NCI-H1105 (cell line): Measurements from ENCODE around the gene TTC32.

Experiments used
- DNase-seq: peaks from one replicate; lab custom pipeline; 2025; lab: John Stamatoyannopoulos, UW

TTC32 gene

DNA sequence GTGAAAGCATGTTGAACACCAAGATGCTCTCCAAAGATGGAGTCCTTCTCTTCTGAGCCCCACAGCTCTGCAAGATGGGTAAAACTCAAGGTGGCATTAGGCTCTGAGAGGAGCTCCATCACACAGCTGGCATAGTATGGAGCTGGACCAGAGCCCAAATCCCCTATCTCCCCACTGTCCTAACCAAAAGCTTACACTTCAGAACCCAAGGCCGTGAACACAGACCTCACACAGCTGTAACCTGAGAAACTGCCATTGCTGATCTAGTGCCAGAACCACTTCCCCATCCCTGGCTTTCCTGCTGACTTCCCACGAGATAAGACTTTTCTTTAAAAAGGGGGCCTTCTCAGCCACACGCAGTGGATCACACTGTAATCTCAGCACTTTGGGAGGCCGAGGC, 25.0 kb downstream of the TTC32 start:
- DNase-seq = no peak

DNA sequence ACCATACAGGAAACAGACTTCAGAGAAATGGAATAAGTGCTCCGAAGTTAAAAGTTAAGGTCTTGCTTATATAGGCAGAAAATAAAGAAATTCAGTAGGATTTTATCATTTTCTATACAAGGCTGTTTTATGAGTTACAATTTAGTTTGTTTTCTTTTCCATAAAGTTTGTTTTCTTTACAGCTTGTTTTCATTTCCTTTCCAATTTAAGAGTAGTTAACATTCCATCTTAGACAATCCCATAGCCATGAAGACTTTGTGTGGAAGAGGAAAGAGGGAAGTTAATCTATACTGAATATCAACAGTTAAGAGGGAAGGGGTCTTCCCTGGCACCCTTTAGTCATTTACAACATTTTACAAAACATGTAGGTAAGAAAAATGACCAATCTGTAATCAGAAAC, 26.5 kb downstream of the TTC32 start:
- no peak for DNase-seq

DNA sequence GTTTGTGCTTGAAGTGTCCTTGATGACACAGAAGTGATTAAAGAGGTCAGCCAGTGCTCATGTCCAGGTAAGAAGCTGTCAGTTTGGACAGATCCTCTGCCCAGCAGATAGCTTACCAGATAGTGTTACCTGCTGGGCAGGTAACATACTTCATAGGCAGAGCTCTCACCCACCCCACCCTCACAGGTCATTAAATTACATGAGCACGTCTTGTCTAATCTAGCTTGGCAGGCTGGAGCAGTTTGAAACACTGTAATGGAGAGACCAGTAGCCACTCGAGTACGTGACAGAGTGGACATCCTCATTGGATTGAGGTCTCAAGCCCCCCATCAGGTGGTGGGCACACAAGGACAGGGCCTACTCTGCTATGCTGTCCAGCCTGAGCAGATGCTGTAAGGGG, 27.1 kb downstream of the TTC32 start:
- DNase-seq = no peak

DNA sequence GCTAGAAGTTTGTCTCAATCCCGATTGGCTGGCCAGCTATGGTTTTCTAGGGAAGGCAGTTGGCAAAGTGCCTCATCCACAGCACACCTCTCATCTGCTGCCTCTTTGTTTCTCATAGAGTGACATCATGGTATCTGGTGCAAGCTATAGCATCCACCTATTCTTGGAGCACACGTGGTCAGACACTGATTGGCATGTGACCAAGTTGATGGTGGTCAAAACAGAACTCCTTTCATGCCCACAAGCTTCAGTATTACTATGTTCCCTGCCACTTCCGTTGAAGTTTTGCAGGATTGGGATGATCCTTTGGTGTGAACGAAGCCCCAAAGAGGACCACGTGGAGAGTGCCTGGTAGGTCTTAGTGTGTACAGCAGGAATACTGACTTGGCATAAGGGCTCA, 28.8 kb downstream of the TTC32 start:
- no peak for DNase-seq

DNA sequence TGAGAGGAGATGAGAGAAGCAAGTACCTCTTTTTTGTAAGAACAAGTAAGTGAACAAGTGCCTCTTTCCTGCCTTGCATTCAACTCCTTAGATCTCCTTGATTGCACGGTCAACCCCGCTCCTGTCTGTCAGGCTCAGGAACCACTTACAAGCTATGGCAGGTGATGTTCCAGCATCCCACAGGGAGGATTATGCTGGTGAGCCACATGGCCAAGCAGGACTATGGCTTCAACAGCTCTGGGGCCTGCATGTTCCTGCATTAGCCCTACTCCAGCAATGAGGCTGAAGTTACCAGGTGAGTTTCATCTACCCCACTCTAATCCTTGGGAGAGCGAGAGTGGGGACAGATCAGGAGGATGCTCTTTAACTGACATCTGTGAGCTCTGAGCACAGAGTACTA, 29.5 kb downstream of the TTC32 start:
- no peak for DNase-seq

DNA sequence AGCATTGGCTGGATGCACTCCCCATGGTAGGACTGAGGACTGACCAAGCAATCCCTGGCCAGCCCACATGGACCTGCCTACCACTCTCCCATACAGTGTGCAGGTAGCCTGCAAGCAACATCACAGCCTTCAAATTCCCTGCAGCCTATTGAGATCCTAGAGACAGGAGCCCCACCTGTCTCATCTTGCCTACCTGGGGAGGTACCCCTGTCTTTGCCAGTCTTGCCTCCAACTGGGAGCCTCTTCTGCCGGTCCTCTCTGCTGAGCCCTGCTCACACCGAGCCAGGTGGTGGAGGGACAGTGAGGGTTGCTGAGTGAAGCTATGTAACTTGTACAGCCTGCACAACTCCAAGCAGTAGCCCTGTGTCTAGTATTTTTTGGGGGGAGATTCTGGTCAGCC, 29.9 kb downstream of the TTC32 start:
- no peak for DNase-seq

DNA sequence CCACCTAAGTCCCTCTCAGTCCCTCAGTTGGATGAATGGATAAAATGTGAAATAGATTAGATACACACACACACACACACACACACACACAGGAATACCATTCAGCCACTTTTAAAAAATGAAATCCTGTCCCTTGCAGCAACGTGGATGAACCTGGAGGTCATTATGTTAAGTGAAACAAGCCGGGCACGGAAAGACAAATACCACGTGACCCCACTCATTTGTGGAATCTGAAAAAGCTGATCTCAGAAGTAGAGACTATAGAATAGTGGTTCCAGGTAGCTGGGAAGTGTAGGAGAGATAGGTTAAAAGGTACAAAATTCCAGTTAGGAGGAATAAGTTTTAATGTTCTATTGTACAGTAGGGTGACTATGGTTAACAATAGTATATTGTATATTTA, 31.0 kb downstream of the TTC32 start:
- DNase-seq = no peak

DNA sequence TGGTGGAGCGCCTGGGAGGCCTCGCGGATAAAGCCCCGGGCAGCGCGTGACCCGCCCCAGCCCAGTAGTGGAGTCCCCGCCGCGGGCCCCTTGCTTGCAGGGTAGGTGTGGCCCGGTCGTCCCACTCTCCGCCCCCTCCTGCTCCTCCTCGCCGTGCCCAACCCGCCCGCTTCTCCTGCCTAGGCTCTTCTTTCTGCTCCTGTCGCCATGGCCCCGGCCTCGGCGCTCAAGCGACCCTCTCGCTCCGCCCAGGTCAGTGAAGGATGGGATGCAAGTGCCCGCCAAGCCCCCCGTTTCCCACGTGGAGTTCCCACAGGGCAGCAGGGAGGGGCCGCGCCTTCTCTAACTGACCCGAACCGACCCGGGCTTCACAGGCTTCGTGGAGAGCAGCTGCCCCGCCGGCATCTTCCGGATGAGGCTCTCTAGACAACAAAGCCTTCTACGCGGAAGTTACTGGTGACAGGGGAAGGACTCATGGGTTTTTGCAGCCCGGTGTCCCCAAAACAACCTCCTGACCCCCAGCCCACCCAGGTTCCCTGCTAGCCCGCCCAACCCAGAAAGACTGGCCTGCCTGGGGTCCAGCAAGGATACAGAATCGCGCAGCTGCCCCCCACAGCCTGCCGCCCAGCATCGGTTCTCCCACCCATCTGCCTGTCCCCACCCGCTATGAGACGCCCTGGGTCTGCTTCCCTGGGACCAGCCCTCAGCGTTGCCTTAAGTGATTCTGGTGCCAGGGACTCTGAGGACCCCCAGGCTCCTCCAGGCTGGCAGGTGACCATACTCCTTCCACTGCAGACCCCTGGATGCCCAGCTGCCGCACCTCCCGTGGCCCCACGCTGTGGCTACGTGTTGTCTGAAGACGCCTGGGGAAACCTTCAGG, 32.8 kb downstream of the TTC32 start:
- DNase-seq = no peak

DNA sequence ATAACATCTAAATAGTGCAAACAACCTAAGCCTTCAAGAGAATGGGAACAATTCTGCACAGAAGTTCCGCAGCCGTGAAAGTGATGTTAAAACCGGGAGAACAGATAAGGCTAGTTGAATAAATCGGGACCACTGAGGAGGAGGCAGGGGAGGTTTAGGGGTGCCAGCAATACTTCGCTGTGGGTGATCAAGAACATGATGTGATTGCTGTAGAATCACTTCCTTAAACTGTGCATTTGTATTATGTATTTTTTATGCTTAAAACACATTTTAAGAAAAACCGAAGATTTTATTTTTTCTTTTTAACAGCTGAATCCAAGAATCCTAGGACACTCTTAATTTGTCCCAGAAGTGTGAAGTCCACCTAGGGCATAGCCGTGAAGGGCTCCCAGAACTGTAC, 33.6 kb downstream of the TTC32 start:
- DNase-seq = no peak

DNA sequence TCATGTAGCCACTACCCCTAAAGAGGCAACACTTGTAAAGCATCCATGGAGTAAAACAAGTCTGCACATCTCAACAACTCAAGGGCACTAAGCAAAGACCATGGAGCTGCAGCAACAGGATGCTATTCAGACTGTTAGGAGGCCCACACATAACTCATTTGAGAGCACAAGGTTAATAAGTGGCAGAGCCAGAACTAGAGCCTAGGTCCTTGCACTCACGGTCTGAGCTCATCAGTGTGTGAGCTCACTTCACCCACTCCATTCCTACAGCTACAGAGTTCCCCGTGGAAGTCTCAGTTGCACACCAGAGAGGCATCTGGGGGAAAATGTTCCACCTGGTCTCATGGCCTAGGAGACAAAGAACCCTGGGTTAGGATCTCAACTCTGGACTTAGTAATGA, 35.0 kb downstream of the TTC32 start:
- DNase-seq = no peak

DNA sequence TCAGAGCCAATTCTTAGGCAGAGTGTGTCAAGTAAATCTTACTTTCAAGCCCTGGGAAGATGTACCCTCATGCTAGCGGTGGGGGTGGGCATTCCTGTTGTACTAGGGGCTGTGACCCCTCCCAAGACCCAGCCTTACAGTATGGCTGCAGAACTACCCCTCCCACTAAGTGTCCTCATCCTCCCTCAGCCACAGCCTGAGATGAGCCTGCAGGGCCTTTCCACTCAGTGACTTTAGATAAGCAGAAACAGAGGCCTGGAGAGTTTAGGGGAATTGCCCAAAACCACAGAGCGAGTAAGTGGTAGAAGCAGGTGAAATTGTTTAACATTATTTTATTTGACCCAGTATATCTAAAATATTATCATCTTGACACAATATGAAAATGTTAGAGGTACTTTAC, 36.6 kb downstream of the TTC32 start:
- no peak for DNase-seq

DNA sequence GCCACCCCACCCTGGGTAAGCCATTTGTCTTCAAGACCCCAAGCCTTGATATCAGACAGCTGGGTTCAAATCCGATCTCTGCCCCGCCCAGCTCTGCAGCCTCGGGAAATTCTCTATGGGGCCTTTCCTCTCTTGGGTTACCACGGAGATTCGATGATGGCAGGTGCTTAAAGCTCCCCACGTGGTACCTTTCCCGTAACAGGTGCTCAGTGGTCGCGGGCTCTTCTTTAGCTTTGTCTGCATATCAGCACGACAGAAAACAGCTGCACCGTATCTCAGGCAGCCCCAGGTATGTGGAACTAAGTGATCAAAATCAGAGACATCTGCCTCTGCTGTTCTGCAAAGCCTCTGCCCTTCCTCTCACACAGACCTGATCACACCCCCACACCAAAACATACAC, 37.4 kb downstream of the TTC32 start:
- no peak for DNase-seq

DNA sequence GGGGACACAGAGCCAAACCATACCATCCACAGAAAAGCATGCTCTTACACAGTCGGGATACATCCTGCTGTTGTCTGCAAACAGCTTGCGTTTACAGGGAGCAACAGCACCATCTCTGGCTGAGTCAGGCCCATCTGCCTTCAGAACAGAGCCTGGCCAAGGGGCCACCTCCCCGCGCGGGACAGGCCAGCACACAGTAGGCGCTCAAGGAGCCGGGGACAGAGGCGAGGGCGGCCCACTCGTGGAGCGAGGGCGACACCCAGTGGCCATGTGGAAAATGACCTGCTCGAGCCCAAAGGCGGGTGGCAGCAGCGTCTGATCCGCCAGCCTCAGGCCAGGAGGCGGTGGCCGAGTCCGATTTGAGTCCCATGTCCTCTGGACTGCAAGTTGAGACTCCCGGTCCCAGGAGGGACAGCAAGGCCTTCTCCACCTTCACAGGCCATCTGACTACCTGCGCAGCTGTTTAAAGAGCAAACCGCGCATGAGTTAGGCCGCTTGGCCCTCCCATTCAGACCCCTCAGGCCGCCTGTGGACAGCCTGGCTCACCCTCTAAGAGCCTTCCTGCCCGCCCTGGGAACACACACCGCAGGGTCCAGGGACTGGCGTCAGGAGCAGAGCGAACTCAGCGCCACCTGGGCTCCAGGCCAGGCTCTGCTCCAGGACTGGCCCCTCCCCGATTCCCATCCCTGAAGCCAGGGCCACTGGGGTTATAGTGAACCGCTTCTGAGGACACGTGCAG, 38.3 kb downstream of the TTC32 start:
- DNase-seq = no peak

DNA sequence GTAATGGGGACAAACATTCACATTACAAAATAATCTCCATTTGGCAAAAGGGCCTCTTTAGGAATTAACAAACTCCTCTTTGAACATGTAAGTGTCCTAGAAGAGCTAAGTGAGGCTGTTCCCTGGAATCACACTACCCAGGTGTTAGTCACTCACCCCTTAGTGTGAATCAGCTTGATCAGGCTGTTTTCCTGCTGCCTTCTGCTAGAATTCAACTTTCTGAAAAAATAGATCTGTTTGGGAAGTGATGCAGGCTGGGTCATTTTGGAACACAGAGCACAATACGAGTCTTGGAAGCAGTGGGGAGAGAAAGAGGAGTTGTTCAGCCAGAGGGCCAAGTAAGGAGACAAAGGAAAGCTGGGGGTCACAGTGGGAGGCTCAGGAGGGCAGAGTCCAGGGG, 40.0 kb downstream of the TTC32 start:
- DNase-seq = no peak

DNA sequence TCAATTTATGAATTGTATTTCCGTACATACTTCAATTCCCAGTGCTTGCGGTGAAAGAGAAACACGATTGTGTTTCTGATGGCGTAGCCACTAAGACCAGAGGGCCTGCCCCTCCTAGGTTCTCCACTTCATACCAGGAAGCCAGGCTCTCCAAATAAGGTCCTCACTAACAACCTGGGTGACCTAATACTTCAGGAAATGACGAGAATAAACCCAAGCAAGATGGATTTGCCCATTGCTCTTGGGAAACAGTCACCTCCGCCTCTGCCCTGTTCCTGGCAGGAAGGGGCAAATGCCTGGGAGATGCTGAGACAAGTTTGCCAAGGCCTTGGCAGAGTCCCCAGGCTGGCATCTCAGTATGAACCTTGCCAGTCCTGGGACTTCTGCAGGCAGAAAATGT, 41.8 kb downstream of the TTC32 start:
- DNase-seq = no peak

DNA sequence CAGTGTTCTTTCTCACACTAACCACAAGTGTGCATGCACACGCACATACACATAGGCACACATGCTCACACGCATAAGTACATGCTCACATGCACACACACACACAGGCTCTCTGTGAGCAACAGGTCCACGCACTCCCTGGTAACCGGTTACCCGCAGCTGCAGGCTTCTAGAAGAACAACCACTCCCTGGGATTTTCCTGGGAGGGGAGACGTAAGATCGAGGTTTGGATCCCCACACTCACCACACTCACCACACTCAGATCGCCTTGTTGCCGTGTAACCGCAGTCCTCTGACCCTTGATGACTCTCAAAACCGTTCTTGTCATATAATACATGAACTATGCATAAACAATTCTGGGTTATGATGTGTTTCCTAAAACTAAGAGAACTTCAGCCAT, 42.2 kb downstream of the TTC32 start:
- no peak for DNase-seq

DNA sequence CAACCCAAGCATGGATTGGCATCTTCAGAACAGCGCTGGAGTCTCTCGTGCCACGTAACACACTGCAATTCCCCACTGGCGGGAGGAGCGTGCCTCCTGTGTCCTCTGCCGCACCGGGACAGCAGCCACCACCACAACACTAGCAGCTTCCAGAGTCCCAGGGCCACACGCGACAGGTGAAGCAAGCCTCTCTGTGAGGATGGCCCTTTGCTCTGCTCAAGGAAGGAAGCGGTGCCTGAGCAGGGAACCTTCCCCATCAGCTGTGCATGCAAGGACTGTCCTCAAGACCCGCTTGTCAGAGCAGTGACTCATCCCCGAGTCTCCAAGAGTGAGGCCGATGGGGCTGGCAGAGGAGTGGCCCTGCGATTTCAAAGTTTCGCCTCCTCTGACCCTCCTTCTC, 44.0 kb downstream of the TTC32 start:
- DNase-seq = no peak

DNA sequence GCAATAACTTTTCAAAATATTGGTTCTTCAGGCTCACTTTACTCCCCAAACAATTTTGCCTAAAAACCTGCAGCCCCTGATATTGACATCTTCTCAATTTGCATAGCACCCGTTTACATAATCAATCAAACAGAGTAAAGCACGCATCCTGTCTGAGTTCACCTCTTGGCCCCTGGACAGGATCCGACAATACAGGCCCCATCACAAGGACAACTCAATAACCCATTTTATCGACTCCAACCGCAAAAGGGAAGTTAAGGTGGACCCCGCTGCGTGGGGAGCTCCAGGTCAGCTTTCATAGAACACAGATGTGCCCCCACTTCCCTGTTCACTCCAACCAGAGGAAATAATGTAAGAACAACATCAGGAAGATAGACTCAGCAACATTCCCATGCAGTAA, 44.7 kb downstream of the TTC32 start:
- DNase-seq = no peak

DNA sequence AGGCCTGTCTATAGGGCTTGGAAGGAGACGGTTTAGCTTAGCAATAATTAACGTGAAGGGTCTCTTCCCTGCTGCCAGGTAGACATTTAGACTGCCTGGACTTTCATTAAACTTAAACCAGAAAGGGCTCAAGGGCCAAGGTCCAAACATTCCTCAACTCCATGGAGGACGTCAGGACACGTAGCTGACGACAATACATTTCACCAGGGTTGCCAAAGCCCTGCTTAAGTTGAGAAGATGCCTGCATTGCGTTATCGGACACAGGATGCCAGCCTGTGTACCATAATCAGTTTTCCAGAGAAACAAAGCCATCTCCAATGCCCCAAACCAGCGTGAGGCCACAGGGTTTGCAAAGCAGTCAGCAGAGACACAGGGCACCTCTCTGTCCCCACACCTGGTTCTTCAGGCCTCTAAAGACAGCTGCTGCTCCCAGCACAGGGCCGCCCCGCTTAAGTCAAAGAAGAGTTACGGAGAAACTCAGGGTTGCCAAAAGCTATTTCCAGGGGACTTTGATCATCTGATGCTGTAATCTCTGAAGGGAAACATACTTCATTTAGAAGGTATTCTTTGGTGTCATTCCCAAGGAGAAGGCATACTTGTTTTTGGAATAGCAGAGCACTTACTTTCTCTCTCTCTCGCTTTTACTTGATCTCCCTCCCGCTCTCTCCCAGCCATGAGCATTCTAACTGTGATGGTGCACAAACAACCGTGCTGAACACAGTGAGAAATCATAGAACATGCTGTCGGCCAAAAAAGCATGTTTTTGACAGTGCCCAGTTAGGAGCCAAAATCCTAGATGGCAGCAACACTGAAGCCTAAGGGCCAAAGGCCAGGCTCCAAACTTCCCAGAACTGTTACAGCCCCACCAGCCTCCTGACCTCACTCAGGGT, 46.0 kb downstream of the TTC32 start:
- no peak for DNase-seq

DNA sequence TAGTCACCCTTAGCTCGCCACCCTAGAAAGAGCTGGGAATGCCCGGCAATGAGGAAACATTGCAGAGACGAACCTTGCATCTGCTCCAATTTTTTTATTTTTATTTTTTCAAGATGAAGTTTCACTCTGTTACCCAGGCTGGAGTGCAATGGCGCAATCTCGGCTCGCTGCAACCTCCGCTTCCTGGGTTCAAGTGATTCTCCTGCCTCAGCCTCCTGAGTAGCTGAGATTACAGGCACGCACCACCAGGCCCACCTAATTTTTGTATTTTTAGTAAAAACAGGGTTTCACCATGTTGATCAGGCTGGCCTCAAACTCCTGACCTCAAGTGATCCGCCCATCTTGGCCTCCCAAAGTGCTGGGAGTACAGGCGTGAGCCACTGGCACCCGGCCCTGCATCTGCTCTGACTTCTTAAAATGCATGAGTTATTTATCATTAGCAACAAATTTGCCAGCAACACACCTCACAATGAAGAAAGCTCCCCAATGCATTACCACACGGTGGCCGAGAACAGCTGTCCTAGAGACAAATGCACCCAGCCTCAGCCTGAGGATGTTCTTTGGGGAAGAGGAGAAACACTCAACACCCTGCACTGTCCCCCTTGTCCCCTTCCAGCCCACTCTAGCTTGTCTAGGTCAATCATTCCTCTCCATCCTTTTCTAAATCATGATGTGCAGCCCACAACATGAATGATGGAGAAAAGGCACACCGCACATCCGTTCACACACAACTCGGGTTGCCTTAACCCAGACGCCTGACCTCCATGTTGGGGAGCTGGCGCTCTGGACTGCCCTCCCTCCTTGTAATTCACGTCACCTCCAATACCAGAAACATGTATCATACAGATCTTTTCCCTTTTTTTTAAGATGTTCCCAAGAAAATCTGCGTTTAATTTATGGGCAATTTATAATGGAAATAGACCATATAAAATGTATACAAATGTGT, 46.9 kb downstream of the TTC32 start:
- no peak for DNase-seq

DNA sequence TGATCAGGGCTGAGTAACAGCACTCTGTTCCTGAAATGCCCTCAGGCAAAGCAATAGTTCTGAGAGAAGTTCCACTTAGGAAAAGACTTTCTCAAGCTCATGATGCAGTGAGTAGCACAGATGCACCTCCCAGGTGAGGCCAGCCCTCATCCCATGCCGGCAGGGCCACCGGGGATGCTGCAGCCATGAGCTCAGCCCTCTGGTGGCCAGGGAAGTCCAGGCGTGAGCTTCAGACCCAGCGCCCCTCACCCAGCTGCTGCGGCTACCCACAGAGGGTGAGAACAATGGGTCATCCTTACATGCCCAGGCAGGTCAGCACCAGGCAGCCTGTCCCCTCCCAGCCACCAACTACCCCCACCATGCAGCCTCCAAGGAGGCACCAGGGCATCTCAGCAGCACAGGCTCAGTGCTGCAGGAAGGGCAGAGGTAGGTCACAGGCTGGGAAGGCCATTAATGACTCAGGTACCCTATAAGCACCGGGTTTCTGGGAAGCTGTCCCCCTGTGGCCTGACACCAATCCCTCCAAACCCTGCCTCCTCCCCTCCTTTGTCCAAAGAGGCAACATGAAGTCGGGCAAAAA, 50.6 kb downstream of the TTC32 start:
- DNase-seq = no peak
